ENCODE measurements around the gene DMP1. TPM values are rescaled to one million over a fixed set of nuclear protein-coding genes. Genes with fewer than 3 reads are reported as not detected.

The DMP1 gene
- total and polyA plus RNA-seq, 2 of the 8 experiments (the other 6 are each of a cell fraction or from before 2014, with no cell fraction given), result 0.05 to 0.17 TPM

GRCh38 chr4:87704001-87704400 is 53.9 kb downstream of the DMP1 start:
- H3K9ac ChIP-seq (replicated peaks in 1 of 4; ENCODE audit: extremely low read depth in 1 of 4, low read depth in 3 of 4, low read length in 3 of 4), result no peak overlapping the region
- H3K18ac ChIP-seq (ENCODE audit: extremely low read depth, low read length), result no peak overlapping the region
- no peaks in the 10 kb centered on the region for H3K27me3 ChIP-seq (replicated peaks in 1 of 4; ENCODE audit: control insufficient read depth in 3 of 4, extremely low read depth in 1 of 4, insufficient read depth in 3 of 4, low read length in 3 of 4)
- H4K8ac ChIP-seq (ENCODE audit: extremely low read depth, insufficient read depth, low read length), result no peak overlapping the region
- H4K5ac ChIP-seq (ENCODE audit: insufficient read length, low read depth, low read length), result no peak overlapping the region
- peaks cover 0 to 7% (median 0%) of the 10 kb centered on the region in 4 experiments; a peak in 2 of 7 replicates for H3K4me1 ChIP-seq (replicated peaks in 1 of 4; ENCODE audit: control insufficient read depth in 3 of 4, insufficient read depth in 4 of 4, low read length in 3 of 4)
- POLR2A ChIA-PET (ENCODE audit: partially characterized antibody), result no interaction called here
- no peak overlapping the region for H3K56ac ChIP-seq (replicated peaks; ENCODE audit: insufficient read length, low read depth, low read length)
- no peak overlapping the region for H3K23ac ChIP-seq (ENCODE audit: insufficient read length)
- no peak overlapping the region for H3K4me2 ChIP-seq (ENCODE audit: insufficient read depth in 1 of 2, low read depth in 2 of 2, low read length in 2 of 2)
- no peaks in the 10 kb centered on the region for H3K79me1 ChIP-seq (ENCODE audit: low read depth, low read length)
- no peaks in the 10 kb centered on the region for H3K36me3 ChIP-seq (ENCODE audit: control insufficient read depth in 2 of 4, insufficient read depth in 4 of 4, low read length in 3 of 4)
- no peak overlapping the region for H2AFZ ChIP-seq (ENCODE audit: low read length)
- no peak for TF ChIP-seq BACH1 (IDR thresholded peaks at IDR 0.05; ENCODE audit: low read length)
- TF ChIP-seq GABPA (IDR thresholded peaks at IDR 0.05; ENCODE audit: borderline replicate concordance, insufficient read depth, low read length), result no peak
- TF ChIP-seq KDM5A (IDR thresholded peaks at IDR 0.05; ENCODE audit: low read length), result no peak
- TF ChIP-seq CHD1 (IDR thresholded peaks at IDR 0.05; ENCODE audit: low read depth, low read length), result no peak
- TF ChIP-seq CHD2 (IDR thresholded peaks at IDR 0.05; ENCODE audit: low read length), result no peak
- TF ChIP-seq HDAC6 (IDR thresholded peaks at IDR 0.05; ENCODE audit: low read depth, low read length), result no peak
- TF ChIP-seq ZNF274 (IDR thresholded peaks at IDR 0.05; ENCODE audit: borderline replicate concordance, extremely low read depth, low read length), result no peak
- no peak for TF ChIP-seq SIRT6 (IDR thresholded peaks at IDR 0.05; ENCODE audit: low read length)
- no peak for TF ChIP-seq CREB1 (IDR thresholded peaks at IDR 0.05)
- no peak for TF ChIP-seq RNF2 (IDR thresholded peaks at IDR 0.05; ENCODE audit: borderline replicate concordance, low read depth, low read length, missing control alignments, poor library complexity, severe bottlenecking)
- 0 out of 2 replicates have a peak overlapping the region, but pooled peaks have one; percentile 14 for H2BK15ac ChIP-seq (ENCODE audit: low read length)
- H3K79me2 ChIP-seq (ENCODE audit: control insufficient read depth in 1 of 2, insufficient read depth in 2 of 2, low read length in 2 of 2), result no peaks in the 10 kb centered on the region
- no peak overlapping the region for H3K4ac ChIP-seq (replicated peaks; ENCODE audit: insufficient read length, low read depth, low read length)
- no peak overlapping the region for H3K14ac ChIP-seq (ENCODE audit: insufficient read length)
- FAIRE-seq (no peak), DNase-seq (ENCODE audit: low read depth in 1 of 2, low spot score in 2 of 2) (no peak)
- H2BK120ac ChIP-seq (replicated peaks; ENCODE audit: low read depth, low read length), result no peak overlapping the region
- H3K9me3 ChIP-seq (ENCODE audit: insufficient read depth in 2 of 2, low read depth in 1 of 2, low read length in 1 of 2), result no peaks in the 10 kb centered on the region
- no peaks in the 10 kb centered on the region for H3K23me2 ChIP-seq (ENCODE audit: low read depth, low read length)
- no peak overlapping the region for H2BK20ac ChIP-seq (ENCODE audit: low read length)
- no peak overlapping the region for H3K4me3 ChIP-seq (ENCODE audit: extremely low read depth in 1 of 4, insufficient read depth in 2 of 4, low read depth in 3 of 4, low read length in 4 of 4)
- no peak overlapping the region for H2BK12ac ChIP-seq (ENCODE audit: low read depth, low read length)
- WGBS, 2 experiments (ENCODE audit: extremely low coverage in 1 of 2, insufficient coverage in 1 of 2, insufficient read length in 1 of 2, insufficient replicate concordance in 2 of 2, low coverage in 1 of 2, low lambda C conversion rate in 2 of 2, missing lambda C conversion rate in 1 of 2), result 85% methylated on average over 3 of the region's 3 CpGs; no CpG with 5 or more reads in 1 of the 2 experiments
- no peaks in the 10 kb centered on the region for H4K20me1 ChIP-seq (replicated peaks in 1 of 2; ENCODE audit: control insufficient read depth in 1 of 2, insufficient read depth in 2 of 2, low read length in 2 of 2)
- no peak overlapping the region for H3K27ac ChIP-seq (ENCODE audit: low read depth, low read length)
- no peak overlapping the region for H2AK5ac ChIP-seq (ENCODE audit: low read depth, low read length)
- no peak overlapping the region for H2BK5ac ChIP-seq (ENCODE audit: low read depth, low read length)
- H4K91ac ChIP-seq (replicated peaks; ENCODE audit: insufficient read length, low read length), result no peak overlapping the region
- CTCF ChIA-PET (ENCODE audit: partially characterized antibody), result interaction anchor here (1.0 to 1.4 kb wide), 2 partner anchors 135 to 263 kb away, joined by 3 to 5 read pairs; no protein-coding TSS in a partner anchor
